GM12878 (cell line): ENCODE results near the gene KIAA1191.

Experiments used
- BRCA1 ChIP-seq: IDR thresholded peaks from 2 replicates; pipeline ENCODE4 v1.6.1; 2011; ENCODE audit warnings: low read depth, low read length, improper control_type of control experiment
- ESRRA ChIP-seq: IDR thresholded peaks from 2 replicates; pipeline ENCODE4 v1.6.1; 2012; ENCODE audit warnings: mild to moderate bottlenecking, low read length, improper control_type of control experiment
- GABPA ChIP-seq: IDR thresholded peaks from 2 replicates; pipeline ENCODE4 v1.6.1; 2014; ENCODE audit warnings: antibody characterized with exemption, low read depth, mild to moderate bottlenecking, inconsistent platforms
- HDAC6 ChIP-seq: fragments of 200-600 bp; sonication (generic); IDR thresholded peaks from one replicate; pipeline ENCODE4 v1.8.0; 2017; ENCODE audit warnings: antibody characterized with exemption; ENCODE audit not compliant: unreplicated experiment
- JUND ChIP-seq: IDR thresholded peaks from 2 replicates; pipeline ENCODE4 v1.6.1; 2012; ENCODE audit warnings: low read depth, mild to moderate bottlenecking, low read length, improper control_type of control experiment, moderate library complexity
- NR2C2 ChIP-seq: IDR thresholded peaks from 2 replicates; pipeline ENCODE4 v1.6.1; 2011; ENCODE audit warnings: borderline replicate concordance, low read depth; ENCODE audit not compliant: control insufficient read depth, insufficient read length
- POLR2A ChIP-seq: IDR thresholded peaks from 2 replicates; pipeline ENCODE4 v1.6.1; 2011; ENCODE audit warnings: low read depth, mild to moderate bottlenecking, low read length
- SIN3A ChIP-seq: IDR thresholded peaks from 2 replicates; pipeline ENCODE4 v1.6.1; 2012; ENCODE audit warnings: low read depth, low read length, improper control_type of control experiment
- ZNF384 ChIP-seq: IDR thresholded peaks from 2 replicates; pipeline ENCODE4 v1.6.1; 2012; ENCODE audit warnings: low read depth, mild to moderate bottlenecking, low read length, improper control_type of control experiment, borderline replicate concordance
- TF ChIP-seq, protein P1 (sequence below), 3 experiments: IDR thresholded peaks in 2 of 3; conservative IDR thresholded peaks in 1 of 3; 2 replicates each; pipeline ENCODE4 v1.5.1; 2011; ENCODE audit warnings: low read depth in 3 of 3, low read length in 3 of 3, mild to moderate bottlenecking in 3 of 3, control low read depth in 2 of 3, moderate library complexity in 2 of 3, inconsistent platforms in 1 of 3, mixed read lengths in 1 of 3; ENCODE audit not compliant: control insufficient read depth in 2 of 3, insufficient read depth in 1 of 3; ENCODE audit errors: extremely low read depth in 1 of 3
- TF ChIP-seq, protein P2 (sequence below): fragments of 450-650 bp; formaldehyde crosslinking; IDR thresholded peaks from 2 replicates; pipeline ENCODE4 v1.5.0; 2022; ENCODE audit warnings: mild to moderate bottlenecking, missing genetic modification characterization

DNA sequence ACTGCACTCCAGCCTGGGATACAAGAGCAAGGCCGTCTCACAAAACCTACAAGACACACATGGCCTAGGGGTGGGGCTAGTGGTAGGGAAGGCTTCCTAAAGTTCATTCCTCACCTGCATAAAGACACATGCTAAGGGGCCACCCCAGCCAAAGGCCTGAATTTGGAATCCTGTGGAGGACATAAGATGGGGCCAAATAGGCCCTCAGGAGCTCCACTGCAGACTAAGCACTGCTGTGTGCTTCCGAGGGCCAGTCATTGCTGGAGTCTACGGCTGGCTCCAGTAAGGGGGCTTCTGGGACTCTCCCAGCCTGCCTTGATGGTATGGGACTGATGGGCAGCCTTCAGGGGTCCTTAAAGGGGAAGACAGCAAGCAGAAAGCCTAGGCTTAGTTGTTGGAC, 21.2 kb upstream of the KIAA1191 start:
- TF ChIP-seq JUND (no peak), POLR2A (no peak), ZNF384 (no peak), BRCA1 (no peak), SIN3A (no peak), NR2C2 (no peak), ESRRA (no peak), HDAC6 (no peak), GABPA (no peak)
- TF ChIP-seq, protein P1, sequence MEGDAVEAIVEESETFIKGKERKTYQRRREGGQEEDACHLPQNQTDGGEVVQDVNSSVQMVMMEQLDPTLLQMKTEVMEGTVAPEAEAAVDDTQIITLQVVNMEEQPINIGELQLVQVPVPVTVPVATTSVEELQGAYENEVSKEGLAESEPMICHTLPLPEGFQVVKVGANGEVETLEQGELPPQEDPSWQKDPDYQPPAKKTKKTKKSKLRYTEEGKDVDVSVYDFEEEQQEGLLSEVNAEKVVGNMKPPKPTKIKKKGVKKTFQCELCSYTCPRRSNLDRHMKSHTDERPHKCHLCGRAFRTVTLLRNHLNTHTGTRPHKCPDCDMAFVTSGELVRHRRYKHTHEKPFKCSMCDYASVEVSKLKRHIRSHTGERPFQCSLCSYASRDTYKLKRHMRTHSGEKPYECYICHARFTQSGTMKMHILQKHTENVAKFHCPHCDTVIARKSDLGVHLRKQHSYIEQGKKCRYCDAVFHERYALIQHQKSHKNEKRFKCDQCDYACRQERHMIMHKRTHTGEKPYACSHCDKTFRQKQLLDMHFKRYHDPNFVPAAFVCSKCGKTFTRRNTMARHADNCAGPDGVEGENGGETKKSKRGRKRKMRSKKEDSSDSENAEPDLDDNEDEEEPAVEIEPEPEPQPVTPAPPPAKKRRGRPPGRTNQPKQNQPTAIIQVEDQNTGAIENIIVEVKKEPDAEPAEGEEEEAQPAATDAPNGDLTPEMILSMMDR (IDR thresholded peaks at IDR 0.05 in 2 of 3, conservative IDR thresholded peaks at IDR 0.05 in 1 of 3; ENCODE audit: control insufficient read depth in 2 of 3, extremely low read depth in 1 of 3, insufficient read depth in 1 of 3, low read depth in 3 of 3, low read length in 3 of 3) = no peak
- TF ChIP-seq, protein P2, sequence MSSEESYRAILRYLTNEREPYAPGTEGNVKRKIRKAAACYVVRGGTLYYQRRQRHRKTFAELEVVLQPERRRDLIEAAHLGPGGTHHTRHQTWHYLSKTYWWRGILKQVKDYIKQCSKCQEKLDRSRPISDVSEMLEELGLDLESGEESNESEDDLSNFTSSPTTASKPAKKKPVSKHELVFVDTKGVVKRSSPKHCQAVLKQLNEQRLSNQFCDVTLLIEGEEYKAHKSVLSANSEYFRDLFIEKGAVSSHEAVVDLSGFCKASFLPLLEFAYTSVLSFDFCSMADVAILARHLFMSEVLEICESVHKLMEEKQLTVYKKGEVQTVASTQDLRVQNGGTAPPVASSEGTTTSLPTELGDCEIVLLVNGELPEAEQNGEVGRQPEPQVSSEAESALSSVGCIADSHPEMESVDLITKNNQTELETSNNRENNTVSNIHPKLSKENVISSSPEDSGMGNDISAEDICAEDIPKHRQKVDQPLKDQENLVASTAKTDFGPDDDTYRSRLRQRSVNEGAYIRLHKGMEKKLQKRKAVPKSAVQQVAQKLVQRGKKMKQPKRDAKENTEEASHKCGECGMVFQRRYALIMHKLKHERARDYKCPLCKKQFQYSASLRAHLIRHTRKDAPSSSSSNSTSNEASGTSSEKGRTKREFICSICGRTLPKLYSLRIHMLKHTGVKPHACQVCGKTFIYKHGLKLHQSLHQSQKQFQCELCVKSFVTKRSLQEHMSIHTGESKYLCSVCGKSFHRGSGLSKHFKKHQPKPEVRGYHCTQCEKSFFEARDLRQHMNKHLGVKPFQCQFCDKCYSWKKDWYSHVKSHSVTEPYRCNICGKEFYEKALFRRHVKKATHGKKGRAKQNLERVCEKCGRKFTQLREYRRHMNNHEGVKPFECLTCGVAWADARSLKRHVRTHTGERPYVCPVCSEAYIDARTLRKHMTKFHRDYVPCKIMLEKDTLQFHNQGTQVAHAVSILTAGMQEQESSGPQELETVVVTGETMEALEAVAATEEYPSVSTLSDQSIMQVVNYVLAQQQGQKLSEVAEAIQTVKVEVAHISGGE (CRISPR knock-in tag) = no peak
